SK-N-SH (cell line): Measurements from ENCODE around the gene ZNF397. TPM values are rescaled to one million over a fixed set of nuclear protein-coding genes. Genes with fewer than 3 reads are reported as not detected.

Experiments used
- CTCF ChIA-PET: fragments of 300-600, 350-600 bp; formaldehyde crosslinking; extraction: SDS; loops from one replicate; lab custom pipeline; 2021; lab: Yijun Ruan, JAX
- POLR2A ChIA-PET: fragments of 350-600 bp; sonication (Branson Sonifier 250); formaldehyde crosslinking; extraction: SDS; loops from one replicate; lab custom pipeline; 2020; ENCODE audit warnings: antibody characterized with exemption, inconsistent platforms; lab: Yijun Ruan, JAX
- DNase-seq: peaks from one replicate; pipeline ENCODE4 v3.0.0; 2012
- H2AFZ ChIP-seq: fragments of 200-600 bp; sonication (generic); 2 replicates; pipeline ENCODE4 v1.8.1; 2016; ENCODE audit warnings: antibody characterized with exemption, mild to moderate bottlenecking, low read depth
- H3F3A ChIP-seq: fragments of 200-600 bp; sonication (generic); replicated peaks from 2 replicates; pipeline ENCODE3; 2016; ENCODE audit warnings: antibody characterized with exemption, mild to moderate bottlenecking; ENCODE audit not compliant: insufficient read depth
- H3K27ac ChIP-seq, 2 experiments: fragments of 200-500 bp in 1 of 2; fragments of 200-600 bp in 1 of 2; sonication (Bioruptor generic) in 1 of 2; sonication (generic), shearing (Covaris generic) in 1 of 2; 2 replicates each; pipeline versions ENCODE4 v1.5.1 to v1.6.1; 2014 to 2016; ENCODE audit warnings: low read depth in 2 of 2, inconsistent platforms in 1 of 2, low read length in 1 of 2, mild to moderate bottlenecking in 1 of 2, mixed read lengths in 1 of 2
- H3K27me3 ChIP-seq: fragments of 200-600 bp; sonication (generic), shearing (Covaris generic); 2 replicates; pipeline ENCODE4 v1.6.1; 2016; ENCODE audit warnings: mixed run types; ENCODE audit not compliant: insufficient read depth
- H3K36me3 ChIP-seq, 2 experiments: fragments of 200-500 bp in 1 of 2; fragments of 200-600 bp in 1 of 2; sonication (Bioruptor generic) in 1 of 2; sonication (generic) in 1 of 2; replicated peaks in 1 of 2; 2 replicates each; pipeline versions ENCODE3 to v1.5.1; 2014 to 2016; ENCODE audit warnings: low read length in 1 of 2, mild to moderate bottlenecking in 1 of 2; ENCODE audit not compliant: insufficient read depth in 2 of 2, control insufficient read depth in 1 of 2
- H3K4me1 ChIP-seq, 2 experiments: fragments of 200-500 bp in 1 of 2; fragments of 200-600 bp in 1 of 2; sonication (Bioruptor generic) in 1 of 2; sonication (generic), shearing (Covaris generic) in 1 of 2; 2 replicates each; pipeline versions ENCODE4 v1.5.1 to v1.6.1; 2014 to 2016; ENCODE audit warnings: low read depth in 1 of 2, low read length in 1 of 2, mixed run types in 1 of 2; ENCODE audit not compliant: insufficient read depth in 2 of 2, control insufficient read depth in 1 of 2
- H3K4me2 ChIP-seq: fragments of 200-600 bp; sonication (generic), shearing (Covaris generic); 2 replicates; pipeline ENCODE4 v1.6.1; 2017; ENCODE audit warnings: mixed run types
- H3K4me3 ChIP-seq, 2 experiments: fragments of 200-500 bp in 1 of 2; fragments of 200-600 bp in 1 of 2; sonication (Bioruptor generic) in 1 of 2; sonication (generic), shearing (Covaris generic) in 1 of 2; 2 replicates each; pipeline versions ENCODE4 v1.5.1 to v1.8.1; 2014 to 2016; ENCODE audit warnings: low read depth in 2 of 2, inconsistent platforms in 1 of 2, low read length in 1 of 2, mild to moderate bottlenecking in 1 of 2, mixed read lengths in 1 of 2, moderate library complexity in 1 of 2
- H3K79me2 ChIP-seq: fragments of 200-600 bp; sonication (generic); 2 replicates; pipeline ENCODE4 v1.8.1; 2017; ENCODE audit warnings: mild to moderate bottlenecking; ENCODE audit not compliant: insufficient read depth
- H3K9ac ChIP-seq: fragments of 200-600 bp; sonication (generic); 2 replicates; pipeline ENCODE4 v1.6.1; 2017; ENCODE audit warnings: mixed run types
- H3K9me2 ChIP-seq: fragments of 200-600 bp; sonication (generic); 2 replicates; pipeline ENCODE4 v1.6.1; 2017; ENCODE audit warnings: mixed run types
- H3K9me3 ChIP-seq: fragments of 200-600 bp; sonication (generic); 2 replicates; pipeline ENCODE4 v1.6.1; 2017; ENCODE audit warnings: mixed run types, mild to moderate bottlenecking, moderate library complexity
- H4K20me1 ChIP-seq: fragments of 200-600 bp; sonication (generic); 2 replicates; pipeline ENCODE4 v1.6.1; 2017; ENCODE audit warnings: mild to moderate bottlenecking, mixed run types; ENCODE audit not compliant: insufficient read depth
- GATA2 ChIP-seq: sonication (generic); formaldehyde crosslinking; IDR thresholded peaks from 2 replicates; pipeline ENCODE4 v1.5.0; 2020; ENCODE audit warnings: mild to moderate bottlenecking, missing genetic modification reagents
- JUND ChIP-seq: IDR thresholded peaks from 2 replicates; pipeline ENCODE4 v1.4.0; 2012
- MXI1 ChIP-seq: IDR thresholded peaks from 2 replicates; pipeline ENCODE4 v1.6.1; 2012; ENCODE audit warnings: mild to moderate bottlenecking, low read depth, low read length, improper control_type of control experiment
- RAD21 ChIP-seq: IDR thresholded peaks from 2 replicates; pipeline ENCODE4 v1.6.1; 2012; ENCODE audit warnings: mild to moderate bottlenecking, low read length
- RFX5 ChIP-seq: IDR thresholded peaks from 2 replicates; pipeline ENCODE4 v1.6.1; 2012; ENCODE audit warnings: mild to moderate bottlenecking, improper control_type of control experiment, low read length
- YY1 ChIP-seq: IDR thresholded peaks from 2 replicates; pipeline ENCODE4 v1.4.0; 2012; ENCODE audit warnings: low read depth, mild to moderate bottlenecking
- WGBS: methylation state at CpG from one replicate; pipeline ENCODE4 v1.1.6; 2017; ENCODE audit warnings: low lambda C conversion rate; 5-methylcytosine and 5-hydroxymethylcytosine counted together
- polyA plus RNA-seq, 3 experiments: library from polyadenylated mRNA; depleted of rRNA; stranded (reverse); fragments of >200 nt; gene quantifications; 2 replicates each; pipeline ENCODE4 v1.2.3, GENCODE V29; 2012
- TF ChIP-seq, protein P1 (sequence below): IDR thresholded peaks from 2 replicates; pipeline ENCODE4 v1.4.0; 2012; ENCODE audit warnings: low read depth, borderline replicate concordance

Gene ZNF397
- polyA plus RNA-seq, 1 of the 3 experiments (the other 2 are of a cell fraction) = 4.8 TPM

DNA sequence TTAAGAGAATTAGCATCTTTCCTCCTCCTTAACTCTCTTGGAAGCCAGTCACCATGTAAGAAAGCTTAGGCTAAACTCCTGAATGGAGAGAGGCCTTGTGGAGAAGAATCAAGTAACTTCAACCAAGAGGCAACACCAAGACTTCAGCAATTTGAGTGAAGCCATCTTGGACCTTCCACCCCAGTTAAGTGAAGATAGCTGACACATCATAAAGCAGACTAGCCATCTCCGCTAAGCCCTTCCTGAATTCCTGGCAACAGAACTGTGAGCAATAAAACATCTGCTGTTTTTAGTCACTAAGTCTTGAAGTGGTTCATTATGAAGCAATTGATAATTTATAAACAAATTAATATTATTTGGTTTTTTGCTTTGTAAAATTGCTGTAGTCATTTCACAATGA is 1.5 kb upstream of the ZNF397 start:
- no peaks in the 10 kb centered on the region for H4K20me1 ChIP-seq

DNA sequence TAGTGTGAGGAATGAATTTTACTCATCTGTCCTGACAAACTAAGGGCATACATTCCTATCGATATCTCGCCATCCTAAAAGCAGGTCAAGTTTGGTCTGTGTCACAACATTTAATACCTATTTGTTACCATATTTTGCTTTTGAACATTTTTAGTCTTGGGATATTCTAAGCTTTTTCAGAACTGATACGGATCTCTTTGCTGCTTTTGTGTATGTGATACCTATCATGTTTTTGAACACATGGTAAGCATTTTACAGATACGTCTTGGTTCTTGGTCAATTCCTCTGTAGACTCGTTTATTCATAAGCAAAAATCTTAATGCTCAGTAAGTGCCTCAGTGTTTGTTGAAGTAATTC is 592 bp downstream of the ZNF397 start:
- peaks cover 20% of the 10 kb centered on the region; the same call in 1 of the 2 replicates for H3K79me2 ChIP-seq
- peak overlapping the region; percentile 87 for H3K4me2 ChIP-seq
- peak overlapping the region; percentile 65 for H3K4me3 ChIP-seq
- no peaks in the 10 kb centered on the region for H3K9me3 ChIP-seq
- peaks cover 3 to 10% of the 10 kb centered on the region in 2 experiments; a peak in 3 of 4 replicates for H3K4me1 ChIP-seq
- H3K9me2 ChIP-seq = no peaks in the 10 kb centered on the region
- WGBS = 1% methylated on average over 5 of the region's 5 CpGs
- peak overlapping the region; percentile 95 to 97 for H3K27ac ChIP-seq
- H2AFZ ChIP-seq = peak overlapping the region; percentile 74
- H3F3A ChIP-seq = no peaks in the 10 kb centered on the region
- peak overlapping the region; percentile 96 for H3K9ac ChIP-seq
- peak; percentile 21 for DNase-seq
- no peaks in the 10 kb centered on the region for H4K20me1 ChIP-seq
- TF ChIP-seq, protein P1, sequence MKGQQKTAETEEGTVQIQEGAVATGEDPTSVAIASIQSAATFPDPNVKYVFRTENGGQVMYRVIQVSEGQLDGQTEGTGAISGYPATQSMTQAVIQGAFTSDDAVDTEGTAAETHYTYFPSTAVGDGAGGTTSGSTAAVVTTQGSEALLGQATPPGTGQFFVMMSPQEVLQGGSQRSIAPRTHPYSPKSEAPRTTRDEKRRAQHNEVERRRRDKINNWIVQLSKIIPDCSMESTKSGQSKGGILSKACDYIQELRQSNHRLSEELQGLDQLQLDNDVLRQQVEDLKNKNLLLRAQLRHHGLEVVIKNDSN = no peak
- TF ChIP-seq GATA2 (CRISPR knock-in tag) (peak; percentile 9; the same call in 1 of the 2 replicates), RAD21 (no peak), YY1 (no peak)
- CTCF ChIA-PET = interaction anchor here (1.5 kb wide), 1 partner anchor 114 kb away, joined by 3 read pairs; no protein-coding TSS in a partner anchor
- H3K27me3 ChIP-seq = no peaks in the 10 kb centered on the region
- peaks cover 41 to 44% of the 10 kb centered on the region in 2 experiments for H3K36me3 ChIP-seq
- POLR2A ChIA-PET = interaction anchor here (1.1 to 2.4 kb wide), 6 partner anchors 9 to 256 kb away, joined by 3 to 16 read pairs (median 8); partner anchors contain the start of genes INO80C, ZNF24 and ZSCAN30

More for the DNA sequence above, 1.5 kb upstream of the ZNF397 start:
- Histone ChIP-seq H3K27me3 (no peaks in the 10 kb centered on the region), H3K36me3 (peaks cover 21 to 23% of the 10 kb centered on the region in 2 experiments), H3K79me2 (peaks cover 20% of the 10 kb centered on the region; the same call in 1 of the 2 replicates), H3K9me3 (no peaks in the 10 kb centered on the region), H3F3A (no peaks in the 10 kb centered on the region), H2AFZ (no peak overlapping the region), H3K27ac (no peak overlapping the region), H3K9ac (no peak overlapping the region), H3K9me2 (no peaks in the 10 kb centered on the region), H3K4me1 (peaks cover 3 to 10% of the 10 kb centered on the region in 2 experiments; a peak in 3 of 4 replicates), H3K4me2 (no peak overlapping the region), H3K4me3 (no peak overlapping the region)
- ChIA-PET POLR2A (interaction anchor here (1.0 kb wide), 1 partner anchor 31 kb away, joined by 3 read pairs; no protein-coding TSS in a partner anchor), CTCF (interaction anchor here (1.0 to 2.4 kb wide), 3 partner anchors 9 to 82 kb away, joined by 3 to 10 read pairs (median 3); no protein-coding TSS in a partner anchor)
- DNase-seq = no peak
- TF ChIP-seq JUND = no peak
- TF ChIP-seq, all 33 proteins: peak for 0
- 79% methylated on average over 1 of the region's 1 CpG for WGBS

DNA sequence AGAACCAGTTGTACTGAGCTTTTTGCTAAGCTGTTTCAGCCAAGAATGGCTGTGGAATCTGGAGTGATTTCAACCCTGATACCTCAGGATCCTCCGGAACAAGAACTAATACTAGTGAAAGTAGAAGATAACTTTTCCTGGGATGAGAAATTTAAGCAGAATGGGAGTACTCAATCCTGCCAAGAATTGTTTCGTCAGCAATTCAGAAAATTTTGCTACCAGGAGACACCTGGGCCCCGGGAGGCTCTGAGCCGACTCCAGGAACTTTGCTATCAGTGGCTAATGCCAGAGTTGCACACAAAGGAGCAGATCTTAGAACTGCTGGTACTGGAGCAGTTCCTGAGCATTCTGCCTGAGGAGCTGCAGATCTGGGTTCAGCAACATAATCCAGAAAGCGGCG is 1.6 kb downstream of the ZNF397 start:
- H3K9ac ChIP-seq = peak overlapping the region; percentile 96; the same call in 1 of the 2 replicates
- H3K4me1 ChIP-seq = peaks cover 3 to 10% of the 10 kb centered on the region in 2 experiments; a peak in 3 of 4 replicates
- no peak overlapping the region for H2AFZ ChIP-seq
- no peak for TF ChIP-seq MXI1
- no peak for TF ChIP-seq RAD21
- no peak for TF ChIP-seq RFX5
- no peak overlapping the region; the same call in 1 of the 2 replicates for H3K4me2 ChIP-seq
- WGBS = 92% methylated on average over 6 of the region's 6 CpGs
- H3K79me2 ChIP-seq = peaks cover 20% of the 10 kb centered on the region; the same call in 1 of the 2 replicates
- no peak overlapping the region; a peak in 1 of 4 replicates for H3K27ac ChIP-seq
- POLR2A ChIA-PET = interaction anchor here (2.4 kb wide), 1 partner anchor 48 kb away, joined by 16 read pairs; the partner anchor contains the start of gene ZSCAN30
- CTCF ChIA-PET = interaction anchor here (2.9 kb wide), 1 partner anchor 12 kb away, joined by 13 read pairs; no protein-coding TSS in a partner anchor
- no peaks in the 10 kb centered on the region for H3F3A ChIP-seq
- DNase-seq = no peak
- peak overlapping the region in 1 of 2 experiments; percentile 0; a peak in 1 of 4 replicates for H3K4me3 ChIP-seq
- no peaks in the 10 kb centered on the region for H4K20me1 ChIP-seq
- peaks cover 51 to 52% of the 10 kb centered on the region in 2 experiments for H3K36me3 ChIP-seq
- H3K27me3 ChIP-seq = no peaks in the 10 kb centered on the region
- H3K9me2 ChIP-seq = no peaks in the 10 kb centered on the region
- H3K9me3 ChIP-seq = no peaks in the 10 kb centered on the region
